Measurements from ENCODE around the gene PRKACA.

GRCh38 chr19:14152713-14153112 lies 35.2 kb upstream of the PRKACA start:
- TF ChIP-seq EZH2 (IDR thresholded peaks at IDR 0.05; ENCODE audit: insufficient read depth, poor library complexity, severe bottlenecking) = no peak
- no peak for TF ChIP-seq EZH2phosphoT487 (IDR thresholded peaks at IDR 0.05; ENCODE audit: insufficient read depth, low read depth)

Data from GM23248 (cell line).